B cell (primary cell): ENCODE results near the gene ST7L.

Experiments
- CTCF ChIP-seq: fragments of 200-600 bp; IDR thresholded peaks from one replicate; pipeline ENCODE4 v1.8.0; 2022; ENCODE audit warnings: antibody characterized with exemption, mild to moderate bottlenecking
- EZH2 ChIP-seq: IDR thresholded peaks from 2 replicates; pipeline ENCODE4 v1.6.1; 2012; ENCODE audit warnings: borderline replicate concordance, low read depth, mild to moderate bottlenecking, moderate library complexity, low read length; ENCODE audit not compliant: insufficient read depth, poor library complexity, severe bottlenecking

GRCh38 chr1:112620377-112620695 lies 1.4 kb upstream of the ST7L start:
- TF ChIP-seq CTCF, result no peak
- no peak for TF ChIP-seq EZH2
